Pancreas (tissue), 10 donors: Measurements from ENCODE around the gene CCR6. TPM values are rescaled to one million over a fixed set of nuclear protein-coding genes. Genes with fewer than 3 reads are reported as not detected.

Source experiments
- ATAC-seq, 4 donors: fragments of 200-7000 bp; cut with Tn5 transposase; one replicate each; pipeline versions ENCODE4 v1.8.0 to v1.9.1; 2020; ENCODE audit warnings: mild to moderate bottlenecking in 4 of 4, moderate library complexity in 4 of 4
- DNase-seq, 6 donors: peaks; one replicate each; pipeline ENCODE4 v3.0.0-alpha.2; 2020
- FAIRE-seq: peaks from 2 replicates; lab custom pipeline; 2012; peaks lifted over from hg19 to GRCh38; lab: Jason Lieb, UNC
- H3K27ac ChIP-seq, 4 donors: fragments of 200-600 bp; sonication (generic); 1 replicate in 3 of 4; 2 replicates in 1 of 4; pipeline versions ENCODE4 v1.5.0 to v1.8.0; 2020
- H3K27me3 ChIP-seq, 4 donors: fragments of 200-600 bp; one replicate each; pipeline ENCODE4 v1.8.0; 2021
- H3K36me3 ChIP-seq, 3 donors: fragments of 200-600 bp; sonication (generic) in 1 of 3; one replicate each; pipeline versions ENCODE4 v1.5.0 to v1.8.0; 2020 to 2021
- H3K4me1 ChIP-seq, 3 donors: fragments of 200-600 bp; one replicate each; pipeline ENCODE4 v1.8.0; 2021
- H3K4me3 ChIP-seq, 4 donors: fragments of 200-600 bp; sonication (generic) in 2 of 4; one replicate each; pipeline versions ENCODE4 v1.5.0 to v1.8.0; 2020 to 2021
- H3K9me3 ChIP-seq, 4 donors: fragments of 200-600 bp; one replicate each; pipeline ENCODE4 v1.8.0; 2021
- CTCF ChIP-seq, 4 donors: fragments of 200-600 bp; sonication (generic) in 3 of 4; IDR thresholded peaks; one replicate each; pipeline versions ENCODE4 v1.5.0 to v1.8.0; 2021; ENCODE audit warnings: antibody characterized with exemption in 4 of 4
- WGBS, 2 donors: extraction: QIAGEN DNeasy Blood & Tissue Kit; methylation state at CpG; one replicate each; pipeline ENCODE4 v1.1.7; 2013; 5-methylcytosine and 5-hydroxymethylcytosine counted together
- intact Hi-C, 3 donors: fragments of 100-400 bp; cut with DNase I; formaldehyde crosslinking; loops; one replicate each; pipeline versions ENCODE4 v1.11.1 to v1.14.2; 2022
- polyA plus RNA-seq, 2 donors: library from polyadenylated mRNA; stranded (reverse); fragments of 200-250 nt; gene quantifications; one replicate each; pipeline ENCODE4 v1.2.3, GENCODE V29; 2013
- total RNA-seq, 6 donors: library from RNA; stranded (reverse); fragmentation: NEBNext Ultra II Directional in 4 of 6; extraction: Animal tissue kit (Norgen Biotek cat#: 25700) in 4 of 6; gene quantifications; one replicate each; pipeline versions ENCODE4 v1.2.1 to v1.2.4, GENCODE V29; 2021 to 2023
- donor health status: healthy with polysubstance abuse.
- donor health status: DM: no; HTN: no; CAD: no; lungs with moderate emphysema.
- donor health status: DM: no; HTN: no; CAD: no.
- donor health status: control.
- donor health status: control.
- donor health status: Bipolar disorder and iron deficiency.
- donor health status: DM: yes; HTN: yes; CAD: no.
- donor health status: DM: no; HTN: no; CAD: no.
- donor health status: DM: no; HTN: no; CAD: no.
- donor health status: DM: yes; HTN: yes; CAD: no.

The CCR6 gene
- total and polyA plus RNA-seq, 8 donors: 0.08 to 0.31 (median 0.21) TPM; not detected in 5

- Histone ChIP-seq H3K9me3 (no peaks in the 10 kb centered on the region), H3K27ac (no peak overlapping the region), H3K4me1 (no peaks in the 10 kb centered on the region), H3K36me3 (no peaks in the 10 kb centered on the region), H3K27me3 (no peaks in the 10 kb centered on the region), H3K4me3 (no peak overlapping the region)
- DNase-seq (no peak), ATAC-seq (no peak), FAIRE-seq (no peak)
- TF ChIP-seq CTCF (IDR thresholded peaks at IDR 0.05): no peak
- intact Hi-C loops: no loop called here
- 83 to 91% methylated on average over 9 of the region's 9 CpGs for WGBS, 2 donors
Measured at GRCh38 chr6:167152862-167153261, 30.0 kb downstream of the CCR6 start.

GRCh38 chr6:167153521-167153959, 30.6 kb downstream of the CCR6 start:
- no peak for DNase-seq
- intact Hi-C loops: no loop called here
- H3K27ac ChIP-seq: no peak overlapping the region
- no peak for TF ChIP-seq CTCF (IDR thresholded peaks at IDR 0.05)
- H3K36me3 ChIP-seq: no peaks in the 10 kb centered on the region
- peak in 2 of 4 donors; percentile 47 to 59 for ATAC-seq
- H3K4me3 ChIP-seq: no peak overlapping the region
- H3K9me3 ChIP-seq: no peaks in the 10 kb centered on the region
- 53 to 72% methylated on average over 13 of the region's 13 CpGs for WGBS, 2 donors
- no peak for FAIRE-seq
- H3K4me1 ChIP-seq: no peaks in the 10 kb centered on the region
- no peaks in the 10 kb centered on the region for H3K27me3 ChIP-seq

GRCh38 chr6:167154291-167154690, 31.4 kb downstream of the CCR6 start:
- no peak for TF ChIP-seq CTCF (IDR thresholded peaks at IDR 0.05)
- Histone ChIP-seq H3K27me3 (no peaks in the 10 kb centered on the region), H3K27ac (no peak overlapping the region), H3K36me3 (no peaks in the 10 kb centered on the region), H3K4me1 (no peaks in the 10 kb centered on the region), H3K4me3 (no peak overlapping the region), H3K9me3 (no peaks in the 10 kb centered on the region)
- WGBS, 2 donors: 50 to 62% methylated on average over 9 of the region's 9 CpGs
- DNase-seq (peak in 1 of 6 donors; percentile 49), ATAC-seq (no peak), FAIRE-seq (no peak)
- intact Hi-C loops: no loop called here

GRCh38 chr6:167154895-167155294, 32.0 kb downstream of the CCR6 start:
- intact Hi-C loops: no loop called here
- FAIRE-seq: no peak

More at GRCh38 chr6:167154895-167155294, 32.0 kb downstream of the CCR6 start:
- DNase-seq (no peak), ATAC-seq (no peak)
- no peak for TF ChIP-seq CTCF (IDR thresholded peaks at IDR 0.05)
- no peak overlapping the region for H3K27ac ChIP-seq
- H3K36me3 ChIP-seq: no peaks in the 10 kb centered on the region
- WGBS, 2 donors: 23 to 32% methylated on average over 2 of the region's 2 CpGs
- no peaks in the 10 kb centered on the region for H3K4me1 ChIP-seq
- H3K9me3 ChIP-seq: no peaks in the 10 kb centered on the region
- H3K27me3 ChIP-seq: no peaks in the 10 kb centered on the region
- no peak overlapping the region for H3K4me3 ChIP-seq
